ENCODE measurements around the gene ANKRD11.
"Not testable (repeated sequence)": the region's sequence is repeated elsewhere in the genome, so short reads cannot be mapped to it uniquely, and the experiment has no call there.

The ANKRD11 gene

DNA sequence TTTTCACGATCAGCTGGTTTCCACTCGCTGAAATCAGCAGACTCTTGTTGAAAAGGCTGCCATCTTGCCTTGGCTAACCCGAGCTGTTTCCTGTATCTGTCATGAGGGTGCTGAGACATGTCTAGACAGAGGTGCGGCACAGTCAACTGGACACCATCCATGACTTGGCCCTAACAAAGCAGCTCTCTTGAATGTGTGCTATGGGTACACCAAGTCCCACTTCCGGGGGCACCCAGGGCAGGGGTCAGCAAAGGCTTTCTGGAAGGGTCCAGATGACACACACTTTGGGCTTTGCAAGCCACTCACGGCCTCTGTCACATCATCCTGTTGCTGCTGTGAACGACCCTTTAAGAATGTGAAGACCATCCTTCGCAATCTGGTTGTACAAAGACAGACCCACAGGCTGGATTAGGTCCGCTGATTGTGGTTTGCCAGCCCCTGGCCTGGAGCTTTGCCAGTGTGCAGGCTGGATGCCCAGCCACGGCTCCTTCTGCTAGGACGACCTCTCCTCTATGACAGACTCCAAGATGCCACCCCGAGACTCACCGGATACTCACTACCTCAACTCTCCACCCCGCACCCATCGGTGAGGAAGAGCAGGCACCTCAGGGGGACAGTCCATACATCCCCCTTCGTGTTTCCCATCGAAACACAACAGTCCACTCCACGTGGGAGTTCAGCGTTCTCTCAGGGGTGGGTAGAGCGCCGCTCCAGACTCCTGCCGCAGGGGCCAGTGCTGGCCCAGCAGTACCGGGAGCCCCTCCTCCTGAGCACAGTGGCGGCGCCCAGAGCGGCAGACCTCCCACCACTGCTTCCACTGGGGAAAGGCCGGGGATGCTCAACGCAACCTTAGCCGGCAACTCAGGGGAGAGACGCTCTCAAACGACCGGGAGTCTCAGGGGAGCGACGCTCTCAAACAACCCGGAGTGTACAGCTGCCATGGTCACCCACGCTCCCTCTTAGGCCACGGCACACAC, 123.5 kb downstream of the ANKRD11 start:
- no peak for DNase-seq (ENCODE audit: low read depth, low spot score)

DNA sequence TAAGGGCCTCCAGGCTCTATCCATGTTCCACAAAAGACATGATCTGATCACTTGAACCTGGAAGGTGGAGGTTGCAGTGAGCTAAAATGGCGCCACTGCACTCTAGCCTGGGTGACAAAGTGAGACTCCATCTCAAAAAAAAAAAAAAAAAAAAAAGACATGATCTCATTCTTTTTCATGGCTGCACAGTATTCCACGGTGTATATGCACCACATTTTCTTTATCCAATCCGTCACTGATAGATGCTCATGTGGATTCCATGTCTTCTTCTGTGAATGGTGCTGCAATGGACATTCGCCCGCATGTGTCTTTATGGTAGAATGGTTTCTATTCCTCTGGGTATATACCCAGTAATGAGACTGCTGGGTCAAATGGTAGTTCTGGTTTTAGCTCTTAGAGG, 124.4 kb downstream of the ANKRD11 start:
- DNase-seq (ENCODE audit: low read depth, low spot score), result no peak

DNA sequence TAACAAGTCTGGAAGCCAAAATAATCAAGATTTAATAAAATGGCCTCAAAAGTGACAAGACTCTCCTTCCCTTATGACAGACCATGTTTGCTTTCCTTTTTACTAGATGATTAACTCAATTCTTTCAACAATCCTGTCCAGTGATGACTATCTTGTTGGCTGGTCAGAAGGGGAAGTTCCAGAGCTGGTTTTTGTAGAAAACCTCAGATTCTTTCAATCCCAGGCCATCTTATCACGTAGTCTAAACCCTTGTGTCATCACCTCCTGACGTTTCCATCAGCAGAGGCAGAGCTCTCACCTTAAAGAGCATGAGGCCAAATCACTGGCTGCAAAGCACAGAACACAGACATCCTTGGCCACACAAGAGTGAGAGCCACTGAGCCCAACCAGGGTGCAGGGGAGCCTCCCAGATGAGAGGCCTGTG, 125.3 kb downstream of the ANKRD11 start:
- no peak for DNase-seq (ENCODE audit: low read depth, low spot score)

DNA sequence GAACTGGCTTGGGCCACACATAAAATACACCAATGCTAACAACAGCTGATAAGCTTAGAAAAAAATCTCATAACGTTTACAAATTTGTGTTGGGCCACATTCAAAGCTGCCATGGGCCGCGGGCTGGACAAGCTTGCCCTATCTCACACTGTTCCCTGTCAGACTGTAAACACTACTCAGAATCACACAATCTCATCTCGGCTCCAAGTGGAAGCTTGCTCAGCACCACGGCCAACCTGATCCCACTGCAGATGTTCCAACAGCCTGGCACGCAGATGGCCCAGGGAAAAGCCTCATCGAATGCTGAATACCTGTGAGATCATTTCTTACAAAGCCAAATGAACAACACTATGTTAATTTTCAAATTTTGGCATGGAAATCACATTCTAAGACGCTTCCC, 125.8 kb downstream of the ANKRD11 start:
- no peak for DNase-seq (ENCODE audit: low read depth, low spot score)

DNA sequence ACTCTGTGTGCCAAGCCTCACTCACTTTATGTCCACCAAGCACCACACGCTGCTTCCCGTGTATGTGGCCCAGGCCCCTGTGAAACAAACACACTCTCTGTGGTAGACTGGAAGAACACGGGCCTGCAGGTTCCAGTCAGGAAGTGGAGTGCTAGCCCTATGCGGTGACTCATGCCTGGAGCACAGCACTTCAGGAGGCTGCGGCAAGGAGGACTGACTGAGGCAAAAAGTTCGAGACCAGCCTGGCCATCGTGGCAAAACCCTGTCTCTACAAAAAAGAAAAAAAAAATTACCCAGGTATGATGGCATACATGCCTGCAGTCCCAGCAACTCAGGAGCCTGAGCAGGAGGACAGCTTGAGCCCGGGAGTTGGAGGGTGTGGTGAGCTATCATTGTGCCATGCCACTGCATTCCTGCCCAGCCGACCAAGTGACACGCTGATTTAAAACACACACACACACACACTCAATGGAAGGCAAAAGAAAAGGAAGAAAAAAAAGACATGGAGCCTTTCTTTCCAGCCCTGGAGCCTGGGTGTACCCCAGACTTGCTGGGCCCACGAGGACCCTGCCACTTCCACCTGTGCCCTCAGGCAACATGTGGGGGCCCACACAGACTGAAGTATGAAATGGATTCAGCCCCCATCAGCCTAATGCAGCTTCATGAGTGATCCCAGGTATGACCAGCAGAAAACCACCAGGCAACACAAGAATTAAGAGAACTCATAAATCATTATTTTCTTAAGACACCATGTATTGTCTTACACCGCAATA, 126.6 kb downstream of the ANKRD11 start:
- DNase-seq (ENCODE audit: low read depth, low spot score), result no peak

DNA sequence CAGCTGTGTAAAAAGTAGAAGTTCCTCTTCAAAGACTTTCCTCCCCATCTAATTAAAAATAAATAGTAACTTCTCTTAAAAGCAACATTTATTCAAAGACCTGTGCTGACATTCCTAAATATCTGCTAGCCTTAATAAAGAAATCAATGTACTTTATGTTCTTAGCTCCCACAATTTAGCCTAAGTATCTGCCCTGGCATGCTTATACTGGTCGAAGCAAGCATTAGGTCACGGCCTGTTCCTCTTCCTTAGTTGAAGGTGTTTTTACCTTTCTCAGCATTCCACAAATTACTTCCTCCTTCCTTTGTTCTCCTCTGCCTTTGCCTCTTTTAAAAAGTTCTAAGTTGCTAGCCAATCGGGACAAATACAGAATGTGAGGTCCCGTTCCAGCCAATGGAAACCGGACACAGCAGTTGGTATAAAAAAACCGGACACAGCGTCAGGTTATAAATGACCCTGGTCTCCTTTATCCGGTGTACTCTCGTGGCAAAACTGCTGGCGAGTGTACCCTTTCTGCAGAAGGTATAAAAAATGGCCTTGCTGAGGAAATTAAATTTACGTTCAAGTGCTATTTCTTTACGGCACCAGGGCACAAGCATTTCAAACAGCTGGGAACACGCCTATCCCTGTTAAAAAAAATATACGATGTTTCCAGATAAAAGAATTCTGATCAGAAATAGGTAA, 127.7 kb downstream of the ANKRD11 start:
- DNase-seq (ENCODE audit: low read depth, low spot score), result not testable (repeated sequence)

DNA sequence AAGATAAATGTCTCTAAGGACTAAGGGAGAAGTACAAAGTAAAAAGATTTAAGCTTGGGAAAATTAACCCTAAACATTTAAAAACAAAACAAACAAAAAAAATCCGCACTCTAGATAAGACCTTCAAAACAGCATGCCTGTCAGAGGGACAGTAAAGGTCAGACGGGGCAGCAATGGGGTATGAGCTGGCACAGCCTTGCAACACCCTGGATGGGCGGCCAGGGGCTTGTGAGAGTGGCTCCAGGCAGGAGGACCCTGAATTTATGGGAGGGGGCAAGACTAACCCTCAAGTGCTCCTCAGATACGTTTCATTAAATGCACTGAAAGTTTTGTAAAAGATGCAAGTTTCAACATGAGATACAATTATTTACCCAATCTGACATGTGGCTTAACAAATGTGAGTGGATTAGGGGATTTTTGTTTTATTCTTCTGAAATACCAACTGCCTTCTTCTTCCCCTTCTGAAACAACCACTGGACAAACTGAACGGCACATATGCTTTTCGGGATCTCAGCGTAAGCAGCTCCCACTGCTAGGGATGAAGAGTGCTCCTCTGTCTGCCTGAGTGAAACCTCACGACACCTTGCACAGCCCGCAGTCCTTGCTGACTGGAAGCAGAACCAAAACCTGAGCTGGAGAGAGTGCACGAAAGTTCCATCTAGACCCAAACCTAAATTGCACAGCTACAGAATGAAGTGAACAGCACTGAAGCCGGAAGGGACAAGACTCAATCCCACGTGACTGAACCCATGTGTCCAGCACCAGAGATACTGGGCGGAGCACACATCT, 128.4 kb downstream of the ANKRD11 start:
- DNase-seq (ENCODE audit: low read depth, low spot score), result no peak

DNA sequence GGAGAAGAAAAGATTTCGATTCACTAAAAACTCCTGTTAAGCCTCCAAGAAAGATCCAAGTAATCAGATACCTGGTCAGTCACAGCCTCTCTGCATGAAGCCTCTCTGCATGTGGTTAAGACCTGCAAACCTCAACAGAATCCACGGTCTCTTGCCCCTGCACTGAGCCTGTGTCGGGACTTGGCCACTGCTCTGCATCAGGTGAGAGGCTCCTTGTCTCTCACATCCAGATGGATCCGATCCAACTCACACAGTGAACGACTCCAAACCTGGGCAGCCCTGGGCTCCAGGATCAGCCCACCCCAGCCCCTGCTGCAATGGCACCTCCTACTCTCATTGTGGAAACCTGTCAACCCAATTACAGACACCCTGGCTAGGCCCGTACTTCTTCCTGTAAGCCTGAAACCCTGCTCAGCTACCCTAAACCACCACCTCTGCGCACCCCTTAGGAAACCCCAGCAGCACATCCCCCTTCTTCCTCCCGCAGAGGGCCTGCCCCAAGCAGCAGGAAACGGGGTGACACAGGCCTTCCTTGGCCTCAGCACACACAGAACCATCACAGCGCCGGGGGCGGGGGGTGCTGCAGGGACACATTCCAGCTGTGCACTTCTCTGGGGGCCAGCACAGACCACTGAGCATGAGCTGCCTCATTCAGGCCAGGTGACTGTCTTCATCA, 129.5 kb downstream of the ANKRD11 start:
- peak; percentile 31 for DNase-seq (ENCODE audit: low read depth, low spot score)

DNA sequence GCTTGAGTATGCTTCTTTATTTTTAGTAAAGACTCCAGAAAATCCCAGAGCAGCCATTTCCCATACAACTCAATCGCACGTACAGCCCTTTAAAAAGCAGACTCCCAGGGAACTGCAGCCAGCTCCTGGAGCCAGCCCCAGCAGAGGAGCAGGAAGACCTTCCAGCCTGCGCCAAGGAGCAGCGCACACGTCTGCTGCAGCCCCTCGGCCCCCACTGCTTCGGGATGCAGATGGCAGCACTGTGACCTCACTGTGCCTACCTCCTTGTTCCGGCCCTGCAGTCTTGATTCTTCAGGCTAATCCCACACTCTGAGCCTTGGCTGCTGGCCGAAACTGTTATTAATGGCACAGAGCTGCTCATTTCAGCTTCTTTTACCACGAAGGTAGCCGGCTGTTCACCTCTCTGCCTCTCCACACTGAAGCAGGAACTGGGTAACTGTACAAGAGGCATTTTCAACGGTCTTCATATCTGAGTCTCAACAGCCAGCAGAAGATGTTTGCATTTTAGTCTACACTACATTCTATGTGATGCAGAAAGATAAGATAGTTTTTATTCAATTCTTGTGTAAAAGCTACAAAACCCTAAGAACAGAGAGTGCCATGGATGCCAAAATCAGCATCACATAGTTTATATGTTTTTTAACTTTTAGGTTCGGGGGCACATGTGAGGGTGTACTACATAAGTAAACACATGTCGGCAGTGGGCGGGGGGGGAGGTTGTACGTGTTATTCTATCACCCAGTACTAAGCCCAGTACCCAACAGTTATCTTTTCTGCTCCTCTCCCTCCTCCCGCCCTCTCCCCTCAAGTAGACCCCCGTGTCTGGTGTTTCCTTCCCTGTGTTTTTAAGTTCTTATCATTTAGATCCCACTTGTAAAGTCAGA, 130.9 kb downstream of the ANKRD11 start:
- DNase-seq (ENCODE audit: low read depth, low spot score), result no peak

DNA sequence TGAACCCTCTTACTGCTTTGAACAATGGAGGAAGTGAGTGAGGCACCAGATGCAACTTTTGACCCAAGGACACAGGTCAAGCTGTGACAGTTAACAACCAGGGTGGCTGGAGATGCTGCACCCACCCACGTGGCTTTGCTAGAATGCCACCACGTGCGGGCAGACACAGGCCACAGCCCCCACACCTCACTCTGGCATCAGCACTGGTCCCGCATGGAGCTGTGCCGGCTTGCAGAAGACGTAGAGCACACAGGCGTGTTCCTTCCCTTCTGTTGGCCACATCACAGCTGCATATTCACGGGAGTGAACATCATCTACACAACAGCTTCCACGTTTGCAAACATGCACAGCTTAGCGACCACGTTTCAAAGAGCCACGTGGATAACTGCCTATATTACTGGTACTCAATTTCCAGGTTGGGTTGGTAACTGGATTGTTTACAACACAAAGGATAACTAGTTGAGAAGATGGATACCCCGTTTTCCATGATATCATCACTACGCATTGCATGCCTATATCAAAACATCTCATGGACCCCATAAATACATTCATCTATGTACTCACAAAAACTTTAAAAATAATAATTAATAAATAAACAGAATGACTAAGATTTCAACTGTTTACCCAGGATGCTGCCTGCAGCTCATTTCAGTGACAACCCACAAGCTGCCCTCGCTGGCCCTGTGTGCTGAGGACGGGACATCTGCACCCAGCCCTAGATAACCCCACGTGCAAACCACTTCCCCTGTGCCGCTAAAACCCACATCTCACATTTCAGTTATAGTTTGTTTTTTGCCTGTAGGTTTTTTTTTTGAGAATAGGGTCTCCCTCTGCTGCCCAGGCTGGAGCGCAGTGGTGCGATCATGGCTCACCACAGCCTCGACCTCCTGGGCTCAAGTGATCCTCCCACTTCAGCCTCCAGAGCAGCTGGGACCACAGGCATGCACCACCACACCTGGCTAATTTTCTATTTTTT, 132.0 kb downstream of the ANKRD11 start:
- no peak for DNase-seq (ENCODE audit: low read depth, low spot score)

DNA sequence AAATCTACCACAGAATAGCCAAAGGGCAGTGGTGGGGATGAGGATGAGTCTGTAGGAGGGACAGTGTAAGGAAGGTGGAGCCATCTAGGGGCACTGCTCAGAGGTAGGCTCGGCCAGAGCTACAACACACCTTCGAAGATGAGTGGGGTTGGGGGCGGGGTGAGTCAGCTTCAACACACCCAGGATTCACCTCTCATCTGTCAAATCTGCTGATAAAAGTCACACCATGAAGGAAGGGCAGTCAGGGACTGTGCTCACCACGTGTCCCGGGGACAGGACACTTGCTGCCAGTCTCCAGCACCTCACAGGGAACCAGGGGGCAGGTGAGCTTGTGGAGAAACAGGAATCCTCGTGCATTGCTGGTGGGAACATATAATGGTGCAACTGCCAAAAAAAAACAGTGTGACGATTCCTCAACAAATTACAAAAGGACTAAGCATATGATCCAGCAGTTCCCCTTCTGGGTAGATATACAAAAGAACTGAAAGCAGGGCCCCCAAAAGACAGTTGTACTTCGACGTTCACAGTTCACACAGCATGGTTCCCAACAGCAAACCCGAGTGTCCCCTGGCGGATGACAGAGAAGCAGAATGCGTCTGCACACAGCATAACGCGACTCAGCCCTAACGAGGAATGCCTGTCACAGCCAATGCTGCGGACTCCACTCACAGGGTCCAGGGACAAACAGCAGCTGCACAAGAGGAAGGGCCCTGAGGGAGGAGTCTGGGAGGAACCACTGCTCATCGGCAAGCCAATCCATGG, 133.1 kb downstream of the ANKRD11 start:
- DNase-seq (ENCODE audit: low read depth, low spot score), result peak; percentile 29

DNA sequence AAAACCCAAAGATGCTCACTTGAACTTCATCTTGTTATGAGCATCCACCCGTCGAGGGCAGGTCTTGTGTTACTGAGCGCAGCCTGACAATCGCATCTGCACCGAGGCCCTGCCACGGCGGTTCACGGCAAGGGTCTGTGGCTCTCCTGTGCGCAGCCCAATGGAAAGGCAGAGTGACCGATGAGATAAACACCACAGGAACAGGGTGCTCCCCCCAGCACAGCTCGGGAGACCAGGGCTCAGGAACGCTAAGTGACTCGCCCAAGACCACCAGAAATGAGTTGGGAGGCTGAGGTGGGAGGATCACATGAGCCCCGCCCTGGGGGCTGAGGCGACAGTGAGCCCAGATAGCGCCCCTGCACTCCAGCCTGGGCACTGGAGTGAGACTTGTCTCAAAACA, 134.7 kb downstream of the ANKRD11 start:
- no peak for DNase-seq (ENCODE audit: low read depth, low spot score)

DNA sequence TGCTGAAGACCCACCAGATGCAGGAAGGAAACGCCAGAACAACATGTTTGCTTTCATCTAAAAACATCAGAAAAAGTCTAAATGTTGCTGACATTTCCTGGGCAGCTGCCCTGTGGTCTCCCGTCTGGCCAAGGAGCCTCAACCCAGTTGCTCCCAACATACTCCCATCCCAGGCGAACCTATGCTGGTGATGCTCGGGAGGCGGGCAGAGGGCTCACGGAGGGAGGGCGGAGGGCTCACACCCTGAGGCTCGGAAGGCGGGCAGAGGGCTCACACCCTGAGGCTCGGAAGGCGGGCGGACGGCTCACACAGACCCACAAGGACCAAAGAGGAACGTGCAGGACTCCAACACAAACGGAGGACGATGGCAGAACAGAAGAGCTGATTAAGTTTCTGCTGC, 135.4 kb downstream of the ANKRD11 start:
- DNase-seq (ENCODE audit: low read depth, low spot score), result no peak

DNA sequence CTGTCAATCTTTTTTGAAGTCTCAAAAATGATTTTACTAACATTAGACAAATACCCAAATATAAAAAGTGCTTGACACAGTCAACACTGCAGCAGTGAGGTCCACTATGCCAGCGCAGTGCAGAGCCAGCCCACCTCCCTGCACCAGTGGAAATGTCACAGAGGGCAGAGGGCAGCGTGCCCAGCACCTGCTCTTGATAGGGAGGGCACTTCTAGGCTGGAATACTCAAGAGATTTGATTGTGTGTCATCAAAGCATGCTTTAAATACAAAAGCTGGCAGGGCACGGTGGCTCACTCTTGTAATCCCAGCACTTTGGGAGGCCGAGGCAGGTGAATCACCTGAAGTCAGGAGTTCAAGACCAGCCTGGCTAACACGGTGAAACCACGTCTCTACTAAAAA, 136.0 kb downstream of the ANKRD11 start:
- DNase-seq (ENCODE audit: low read depth, low spot score), result no peak

DNA sequence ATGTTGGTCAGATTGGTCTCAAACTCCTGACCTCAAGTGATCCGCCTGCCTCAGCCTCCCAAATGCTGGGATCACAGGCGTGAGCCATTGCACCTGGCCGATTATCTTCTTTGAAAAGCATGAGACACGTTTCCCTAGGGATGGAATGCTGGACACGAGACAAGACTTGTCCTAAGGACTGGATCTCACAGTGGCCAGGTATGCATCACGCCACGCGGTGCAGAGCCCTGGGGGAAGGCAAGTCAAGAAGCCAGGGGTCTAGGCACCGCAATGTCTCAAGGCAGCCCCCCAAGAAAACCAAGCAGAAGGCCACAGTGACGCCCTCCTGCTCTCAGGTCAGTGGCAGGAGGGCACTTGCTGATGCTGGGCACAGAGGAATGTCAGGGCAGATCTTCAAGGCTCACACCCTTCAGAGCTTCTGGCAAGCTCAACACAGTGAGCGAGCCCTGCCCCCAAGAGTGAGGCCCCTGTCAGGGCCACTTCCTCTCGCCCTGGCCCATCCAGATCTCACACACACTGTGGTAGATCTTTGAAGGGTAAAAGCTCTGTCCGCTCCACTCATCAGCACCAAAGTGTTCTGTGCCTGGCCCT, 138.2 kb downstream of the ANKRD11 start:
- no peak for DNase-seq (ENCODE audit: low read depth, low spot score)

DNA sequence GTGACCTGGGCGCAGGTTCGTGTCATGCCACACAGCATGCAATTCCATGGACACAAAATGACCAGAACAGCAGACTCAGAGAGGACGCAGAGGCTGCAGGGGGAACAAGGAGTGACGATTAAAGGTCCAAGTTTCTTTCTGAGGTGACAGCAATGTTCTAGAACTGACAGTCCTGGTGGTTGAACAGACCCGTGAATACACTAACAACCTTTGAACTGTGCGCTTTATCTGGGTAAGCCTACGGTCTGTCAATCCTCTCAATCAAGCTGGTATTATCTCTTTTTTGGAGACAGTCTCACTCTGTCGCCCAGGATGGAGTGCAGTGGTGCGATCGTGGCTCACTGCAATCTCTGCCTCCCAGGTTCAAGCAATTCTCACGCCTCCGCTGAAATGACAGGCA, 138.7 kb downstream of the ANKRD11 start:
- DNase-seq (ENCODE audit: low read depth, low spot score), result no peak

DNA sequence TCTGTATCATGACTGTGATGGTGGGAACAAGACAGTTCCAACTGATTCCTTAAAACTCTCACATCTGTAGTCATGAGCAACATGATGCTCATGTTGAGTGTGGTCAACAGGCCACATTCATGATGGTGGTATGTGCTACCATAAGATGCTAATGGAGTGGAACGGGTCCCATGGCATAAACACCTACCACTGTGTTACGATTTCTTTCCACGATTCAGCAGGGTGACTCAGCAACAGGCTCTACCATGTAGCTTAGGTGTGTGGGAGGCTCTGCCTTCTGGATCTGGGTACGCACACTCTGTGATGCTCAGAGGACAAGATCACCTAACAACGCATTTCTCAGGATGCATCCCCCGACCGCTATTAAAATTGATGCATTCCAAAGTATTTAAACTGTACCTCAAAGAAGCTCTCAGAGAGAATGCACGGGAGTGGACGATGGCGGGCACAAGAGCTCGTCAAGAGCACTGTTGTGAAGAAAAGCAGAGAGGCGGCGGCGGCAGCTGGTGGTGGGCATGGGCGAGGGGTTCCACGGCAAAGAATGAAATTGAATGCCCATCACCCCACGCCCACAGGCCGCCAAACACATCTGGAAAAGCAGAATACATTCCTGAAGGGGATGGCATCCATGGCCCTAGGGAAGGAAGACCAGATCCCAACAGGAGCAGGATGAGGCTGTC, 139.5 kb downstream of the ANKRD11 start:
- no peak for DNase-seq (ENCODE audit: low read depth, low spot score)

Measured in activated naive CD8-positive, alpha-beta T cell treated with anti-CD3 and anti-CD28 coated beads, Interleukin-2, amount 50 U/mL, for 16 hours (primary cell).